HG02938 (cell line): ENCODE results near the gene RHO.

Experiments used
- ATAC-seq: cut with Tn5 transposase; IDR thresholded peaks from one replicate; pipeline ENCODE4 v1.9.1; 2021; ENCODE audit warnings: mild to moderate bottlenecking, moderate library complexity; ENCODE audit not compliant: unreplicated experiment

RHO gene

DNA sequence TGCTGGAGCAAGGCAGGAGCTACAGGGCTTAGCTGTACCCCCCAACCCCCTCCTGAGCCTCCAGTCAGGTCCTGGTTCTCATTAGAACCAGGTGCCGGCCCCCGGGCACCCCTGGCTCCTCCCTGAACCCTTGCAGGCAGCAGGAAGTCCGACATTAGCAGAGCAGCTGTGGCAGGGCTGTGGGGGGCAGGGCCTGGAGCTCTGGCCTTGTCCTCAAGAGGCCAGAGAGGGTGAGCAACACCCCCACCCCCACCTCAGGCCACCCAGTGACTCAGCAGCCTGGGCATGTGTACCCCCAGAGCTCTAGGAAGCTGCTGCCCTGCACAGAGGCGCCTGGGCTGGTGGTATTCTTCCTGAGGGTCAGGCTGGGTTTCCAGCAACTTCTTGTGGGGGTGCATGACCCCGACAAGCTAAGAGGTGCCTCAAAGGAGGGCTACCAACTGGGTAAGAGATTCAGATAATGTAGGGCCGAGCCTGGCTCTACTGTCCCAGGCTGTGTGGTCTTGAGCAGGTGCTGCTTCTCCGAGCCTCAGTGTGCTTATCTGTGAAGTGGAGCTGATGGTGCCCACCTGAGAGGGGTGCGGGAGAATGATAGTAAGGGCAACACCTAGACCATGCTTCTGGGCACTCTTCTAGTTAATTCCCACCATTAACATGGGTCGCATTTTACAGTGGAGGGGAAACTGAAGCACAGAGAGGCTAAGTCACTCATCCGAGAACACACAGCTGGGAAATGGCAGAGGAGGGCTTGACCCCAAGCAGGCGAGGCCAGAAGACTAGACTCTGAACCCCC lies 30.5 kb downstream of the RHO start:
- no peak for ATAC-seq

DNA sequence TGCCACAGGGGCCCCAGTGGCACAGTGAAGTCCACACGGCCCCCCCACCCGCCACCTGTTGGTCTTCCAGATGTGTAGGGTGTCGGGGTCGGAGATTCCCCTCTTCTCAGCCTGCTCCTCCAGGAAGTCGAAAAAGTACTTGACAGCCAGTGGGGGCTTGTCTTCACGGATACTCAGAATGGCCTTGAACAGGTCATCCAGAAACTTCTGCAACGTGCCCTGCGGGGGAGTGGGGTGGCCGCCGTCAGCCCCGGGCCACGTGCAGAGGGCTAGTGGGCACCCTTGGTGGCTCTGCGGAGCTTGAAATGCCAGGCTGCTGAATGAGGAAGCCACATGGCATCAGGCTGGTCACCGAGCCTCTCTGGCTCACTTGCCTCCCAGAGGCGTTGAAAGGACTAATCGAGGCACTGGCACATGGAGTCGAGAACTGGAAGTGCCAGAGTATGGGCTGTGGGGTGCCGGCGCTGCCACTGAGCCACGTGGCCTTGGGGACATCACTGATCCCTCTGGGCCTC lies 31.2 kb downstream of the RHO start:
- no peak for ATAC-seq

DNA sequence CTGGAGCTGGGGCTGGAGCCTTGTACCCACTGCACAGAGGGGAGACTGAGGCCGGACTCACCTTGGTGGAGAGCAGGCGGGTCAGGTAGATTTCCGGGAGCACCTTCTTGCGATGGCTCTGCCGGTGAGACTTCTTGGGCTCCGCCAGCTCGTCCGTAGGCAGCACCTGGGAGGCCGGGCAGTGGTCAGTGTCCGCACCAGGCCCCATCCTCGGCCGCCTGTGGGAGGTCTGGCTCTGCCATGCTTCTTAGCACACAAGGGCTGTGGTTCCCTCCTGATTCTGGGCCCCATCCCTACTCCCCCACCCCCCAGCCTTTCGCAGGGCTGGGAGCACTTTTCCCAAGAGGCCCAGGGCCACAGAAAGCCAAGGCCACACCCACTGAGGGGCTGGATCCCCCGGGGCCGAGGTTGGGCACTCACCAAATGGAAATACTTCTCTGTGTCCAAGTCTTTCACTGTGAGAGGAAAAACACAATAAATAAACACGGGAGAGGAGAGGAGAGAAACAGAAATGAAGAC lies 31.9 kb downstream of the RHO start:
- ATAC-seq: no peak

DNA sequence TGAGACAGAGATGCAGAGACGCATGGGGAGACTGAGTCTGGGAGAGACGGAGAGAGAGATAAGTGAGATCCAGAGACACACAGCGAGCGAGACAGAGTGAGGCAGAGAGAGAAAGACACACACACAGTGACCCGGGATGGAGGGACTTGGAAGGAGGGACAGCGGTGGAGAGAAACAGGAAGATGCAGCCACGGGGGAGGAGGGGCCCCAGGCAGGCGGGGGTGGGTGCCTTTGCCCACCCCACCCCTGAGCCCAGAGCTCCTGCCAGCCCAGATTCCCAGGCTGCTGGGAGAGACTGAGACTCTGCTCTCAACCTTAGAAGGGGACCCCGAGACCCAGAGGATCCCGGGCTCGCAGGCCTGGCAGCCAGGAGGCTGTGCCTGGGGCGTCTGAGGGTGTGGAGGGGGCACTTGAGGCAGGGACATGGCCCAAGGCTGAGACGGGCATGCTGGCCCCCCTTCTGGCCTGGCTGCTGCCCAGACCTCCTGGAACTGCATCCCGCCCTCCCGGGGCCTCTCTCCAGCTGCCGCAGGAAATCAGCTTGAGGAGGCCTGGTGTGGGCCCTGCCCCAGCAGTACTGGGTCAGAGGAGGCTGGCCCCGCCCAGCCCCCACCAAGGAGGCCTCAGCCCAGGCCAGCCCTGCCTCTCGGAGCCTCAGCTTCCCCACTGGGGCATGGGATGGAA lies 32.6 kb downstream of the RHO start:
- ATAC-seq: no peak

DNA sequence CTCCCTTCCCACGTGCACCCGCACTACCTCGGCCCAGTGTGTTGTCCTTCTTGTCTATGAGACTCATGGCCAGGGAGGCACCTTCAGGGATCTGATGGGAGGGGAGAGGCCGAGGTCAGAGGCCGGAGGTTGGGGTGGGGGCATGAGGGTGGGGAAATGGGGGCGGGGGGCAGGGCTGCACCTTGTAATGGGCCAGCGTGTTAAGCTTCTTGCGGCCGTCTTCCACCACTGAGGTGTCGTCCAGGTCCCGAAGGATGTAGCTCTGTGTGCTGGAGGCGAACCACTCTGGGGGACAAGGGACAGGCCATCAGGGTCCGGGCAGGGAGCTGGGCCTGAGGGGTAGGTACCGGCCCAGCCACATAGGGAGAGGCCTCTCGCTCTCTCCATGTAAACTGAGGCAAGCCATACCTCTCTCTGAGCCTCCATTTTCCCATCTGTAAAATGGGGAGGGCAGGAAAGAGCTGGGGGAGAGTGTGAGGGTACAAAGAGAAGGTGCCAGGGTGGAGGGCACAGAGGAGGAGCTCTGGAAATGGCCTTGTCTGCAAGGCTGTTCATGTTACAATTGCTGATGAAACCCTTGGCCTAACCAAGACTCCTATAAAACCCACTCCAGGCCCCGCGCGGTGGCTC lies 33.3 kb downstream of the RHO start:
- ATAC-seq: no peak

DNA sequence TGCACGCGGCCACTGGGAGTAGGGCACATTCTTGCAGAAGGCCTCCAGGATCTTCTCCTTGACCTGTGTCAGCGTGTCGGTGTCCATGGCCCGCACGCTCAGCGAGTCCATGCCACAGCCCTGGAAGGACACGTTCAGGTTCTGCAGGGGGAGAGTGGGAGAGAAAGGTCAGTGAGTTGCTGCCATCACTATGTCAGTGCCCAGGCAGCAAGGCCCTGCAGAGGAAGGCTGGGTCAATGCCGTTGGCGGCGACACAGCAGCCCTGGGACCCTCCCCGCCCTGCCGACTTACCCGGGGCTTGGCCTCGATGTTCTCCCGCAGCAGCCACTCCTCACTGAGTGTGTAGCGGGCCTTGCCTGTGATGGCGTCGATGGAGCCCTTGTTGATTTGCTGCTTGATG lies 34.4 kb downstream of the RHO start:
- ATAC-seq: no peak

DNA sequence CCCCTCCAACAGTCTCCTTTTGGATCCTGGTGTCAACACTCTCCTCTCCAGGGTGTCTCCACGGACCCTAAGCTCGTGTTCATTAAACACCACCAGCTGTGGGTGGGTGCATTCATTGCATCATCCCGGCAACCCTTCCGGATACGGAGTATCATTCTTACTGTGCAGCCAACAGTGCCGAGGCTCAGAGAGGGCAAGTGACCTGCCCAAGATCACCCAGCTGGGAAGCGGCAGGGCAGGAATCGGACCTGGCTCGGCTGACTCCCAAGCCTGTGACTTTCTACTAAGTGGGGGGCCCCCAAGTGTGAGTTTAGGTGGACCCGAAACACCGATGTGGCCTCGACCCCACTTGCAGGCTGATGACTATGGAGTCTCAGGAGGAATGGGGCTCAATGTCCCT lies 34.9 kb downstream of the RHO start:
- no peak for ATAC-seq

DNA sequence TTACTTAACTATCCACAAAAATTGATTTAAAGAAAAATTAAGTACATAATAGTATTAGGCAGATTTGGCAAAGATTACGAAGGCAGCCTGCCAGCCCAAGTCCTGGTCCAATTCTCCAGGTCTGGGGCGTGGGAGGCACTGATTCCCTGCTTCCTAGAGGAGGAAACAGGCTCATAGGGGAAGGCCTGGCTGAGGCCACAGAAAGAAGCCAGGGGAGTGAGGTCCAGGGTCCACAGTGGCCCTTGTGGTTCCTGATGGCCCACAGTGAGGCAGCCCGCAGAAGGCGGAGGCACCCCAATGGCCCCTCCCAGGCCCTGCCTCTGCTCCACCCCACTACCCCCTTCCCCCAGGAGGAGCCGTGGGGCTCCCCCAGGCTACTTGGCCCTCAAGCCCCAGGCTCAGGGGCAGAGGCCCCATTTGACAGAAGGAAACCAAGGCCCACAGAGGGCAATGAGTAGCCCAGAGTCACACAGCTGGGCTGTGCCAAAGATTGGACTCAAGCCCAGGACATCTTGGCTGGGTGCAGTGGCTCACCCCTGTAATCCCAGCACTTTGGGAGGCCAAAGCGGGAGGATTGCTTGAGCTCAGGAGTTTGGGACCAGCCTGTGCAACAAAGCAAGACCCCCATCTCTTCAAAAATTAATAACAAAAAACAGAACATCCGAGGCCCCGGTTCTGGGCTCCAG lies 35.6 kb downstream of the RHO start:
- ATAC-seq: no peak

DNA sequence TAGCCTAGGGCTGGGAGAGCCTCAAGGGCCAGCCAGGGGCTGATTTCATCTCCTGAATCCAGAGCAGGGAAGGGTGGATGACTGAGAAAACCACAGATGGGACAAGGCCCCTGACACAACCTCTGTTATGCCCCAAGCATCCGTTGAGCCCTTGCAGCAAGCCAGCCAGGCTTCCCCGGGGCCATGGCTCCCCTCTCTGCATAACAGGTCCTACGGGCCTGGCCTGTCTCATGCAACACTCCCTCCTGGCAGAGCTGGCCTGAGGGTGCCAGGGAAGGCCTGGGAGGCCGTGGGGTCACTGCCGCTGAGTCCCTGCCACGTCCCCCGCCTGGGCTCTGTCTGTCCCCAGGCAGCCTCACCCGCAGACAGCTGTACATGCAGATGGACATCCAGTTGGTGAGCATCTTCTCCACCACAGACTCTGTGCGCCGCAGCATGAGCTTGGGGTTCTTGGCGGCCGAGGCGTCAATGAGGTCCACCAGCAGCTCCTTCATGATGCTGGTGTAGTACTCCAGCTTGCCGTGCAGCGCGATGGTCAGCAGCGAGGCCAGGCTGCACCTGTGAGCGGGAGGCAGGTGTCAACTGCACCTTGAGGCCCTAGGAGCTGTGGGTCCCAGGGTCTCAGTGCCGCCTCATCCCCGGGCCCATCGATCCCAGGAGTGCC lies 36.7 kb downstream of the RHO start:
- ATAC-seq: no peak

DNA sequence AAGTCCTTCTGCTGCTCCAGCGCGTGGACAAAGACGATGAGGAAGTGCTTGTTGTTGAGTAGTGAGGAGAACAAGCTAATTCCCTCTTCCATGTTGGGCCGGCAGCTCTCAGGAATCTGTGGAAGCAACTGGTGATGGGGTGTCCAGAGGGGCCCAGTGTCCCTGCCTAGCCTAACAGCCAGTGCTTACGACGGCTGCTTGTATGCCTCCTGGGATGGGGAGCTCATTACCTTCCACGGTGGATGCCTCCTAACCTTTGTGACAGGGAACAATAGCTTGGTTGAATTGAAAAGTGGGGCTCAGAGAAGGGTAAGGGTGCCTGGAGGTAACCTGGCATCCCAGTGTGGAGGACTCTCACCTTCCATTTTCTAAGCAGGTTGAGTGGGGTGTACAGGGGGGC lies 37.5 kb downstream of the RHO start:
- no peak for ATAC-seq

DNA sequence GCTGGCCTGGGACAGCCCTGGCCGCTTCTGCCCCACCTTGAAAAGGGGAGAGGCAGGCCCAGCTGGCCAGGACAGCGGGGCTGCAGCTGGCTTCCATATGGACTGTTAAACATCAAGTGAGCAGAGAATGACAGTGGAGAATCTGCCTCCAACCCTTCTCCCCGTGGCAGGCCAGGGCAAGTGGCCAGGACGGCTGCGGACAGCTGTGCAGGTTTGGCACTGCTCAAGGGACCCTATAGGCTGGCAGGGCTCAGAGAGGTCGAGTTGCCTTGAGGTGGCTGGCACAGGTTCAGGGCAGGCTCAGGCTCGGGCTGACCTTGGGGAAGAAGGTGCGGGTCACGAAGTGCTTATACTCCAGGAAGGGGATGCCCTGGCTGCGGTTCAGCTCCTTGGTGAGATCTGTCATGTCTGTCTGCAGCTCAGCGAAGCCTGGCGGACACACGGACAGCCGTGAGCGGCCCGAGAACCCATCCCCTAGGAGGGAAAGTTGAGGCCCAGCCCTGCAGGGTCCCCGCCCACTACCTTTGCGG lies 38.8 kb downstream of the RHO start:
- no peak for ATAC-seq

DNA sequence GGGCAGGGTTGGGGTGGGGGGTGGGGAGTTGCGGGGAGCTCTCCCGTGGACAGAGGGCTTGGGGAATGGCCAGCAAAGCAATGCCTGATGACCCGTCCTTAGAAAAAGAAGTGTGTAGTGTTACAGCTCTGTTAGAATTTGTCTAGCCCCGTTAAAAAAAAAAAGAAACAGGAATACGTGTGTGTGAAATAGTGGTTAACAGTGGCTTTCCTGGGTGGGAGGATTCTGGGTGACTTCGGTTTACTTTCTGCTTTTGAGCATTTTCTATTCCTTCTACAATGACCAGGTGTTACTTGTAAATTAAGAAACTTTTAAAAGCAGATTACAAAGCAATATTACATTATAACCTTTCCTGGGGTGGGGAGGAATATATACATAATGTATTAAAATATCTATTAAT lies 39.5 kb downstream of the RHO start:
- ATAC-seq: no peak

DNA sequence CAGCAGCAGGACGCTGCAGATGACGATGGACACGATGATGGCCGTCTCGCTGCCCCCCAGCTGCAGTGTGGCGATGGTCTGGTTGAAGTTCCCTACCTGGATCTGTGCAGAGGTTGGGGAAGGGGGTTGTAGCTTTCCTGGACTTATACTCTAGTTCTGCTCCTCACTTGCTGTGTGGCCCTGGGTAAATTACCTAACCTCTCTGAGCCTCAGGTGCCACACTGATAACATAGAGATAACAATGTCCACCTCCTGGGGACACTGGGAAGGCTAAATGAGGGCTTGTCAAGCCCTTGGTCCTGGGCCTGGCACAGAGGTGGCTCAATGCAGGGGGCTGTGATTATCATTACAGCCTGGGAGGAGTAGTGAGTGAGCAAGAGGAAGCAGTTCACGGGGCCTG lies 41.4 kb downstream of the RHO start:
- no peak for ATAC-seq

DNA sequence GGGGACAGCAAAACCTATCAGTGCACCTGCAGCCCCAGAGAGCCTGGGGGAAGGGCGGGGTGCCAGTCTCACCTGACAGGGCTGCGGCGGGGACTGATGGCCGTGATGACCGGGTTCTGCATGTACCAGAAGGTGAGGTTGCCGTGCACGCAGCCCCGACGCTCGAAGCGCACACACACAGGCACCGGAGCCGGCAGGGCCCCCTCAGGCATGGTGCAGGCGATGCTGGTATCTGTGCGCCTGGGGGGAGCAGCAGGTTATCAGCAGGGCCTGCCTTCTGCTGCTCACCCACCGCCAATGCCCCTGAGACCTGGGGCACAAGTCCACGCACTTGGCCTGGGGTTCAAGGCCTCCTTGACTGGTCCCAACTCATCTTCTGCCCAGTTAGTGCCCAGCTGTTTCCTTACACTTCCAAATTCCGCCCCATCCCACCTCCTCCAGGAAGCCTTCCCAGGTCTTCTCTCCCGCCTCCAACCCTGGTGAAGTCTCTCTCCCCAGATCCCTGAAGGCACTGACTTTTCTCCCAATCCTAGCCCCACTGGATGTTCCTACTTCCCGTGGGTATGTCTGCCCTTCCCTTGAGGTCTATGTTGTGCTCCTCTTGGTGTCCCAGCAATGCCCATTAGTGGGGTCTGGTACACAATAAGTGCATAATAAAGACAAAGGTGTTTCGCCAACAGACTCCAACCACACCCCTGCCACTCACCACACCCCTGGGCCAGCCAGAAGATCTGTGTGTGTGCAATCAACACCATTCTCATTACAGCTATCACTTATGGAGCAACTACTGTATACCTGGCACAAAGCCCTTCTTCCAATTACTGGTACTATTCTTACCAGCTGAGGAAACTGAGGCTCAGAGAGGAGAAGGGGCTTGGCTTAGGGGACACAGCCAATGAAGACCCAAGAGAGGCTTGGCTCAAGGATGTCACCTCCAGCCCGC lies 43.4 kb downstream of the RHO start:
- no peak for ATAC-seq

DNA sequence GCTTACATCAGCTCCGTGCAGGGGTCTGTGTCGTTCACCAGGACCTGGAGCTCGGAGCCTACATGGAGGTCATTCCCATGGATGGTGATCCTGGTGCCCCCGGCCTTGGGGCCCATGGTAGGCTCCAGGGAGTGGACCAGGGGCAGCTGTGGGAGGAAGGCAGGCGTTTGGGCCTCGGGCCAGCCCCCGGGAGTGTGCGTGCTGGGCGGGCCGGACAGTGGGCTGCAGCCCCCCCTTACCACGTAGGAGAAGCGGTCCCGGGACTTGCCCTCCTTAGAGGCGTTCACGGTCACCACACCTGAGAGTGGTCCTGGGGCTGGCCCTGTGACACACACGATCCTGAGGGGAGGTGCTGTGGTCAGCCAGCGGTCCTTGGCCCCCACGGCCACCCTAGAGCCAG lies 44.2 kb downstream of the RHO start:
- no peak for ATAC-seq

DNA sequence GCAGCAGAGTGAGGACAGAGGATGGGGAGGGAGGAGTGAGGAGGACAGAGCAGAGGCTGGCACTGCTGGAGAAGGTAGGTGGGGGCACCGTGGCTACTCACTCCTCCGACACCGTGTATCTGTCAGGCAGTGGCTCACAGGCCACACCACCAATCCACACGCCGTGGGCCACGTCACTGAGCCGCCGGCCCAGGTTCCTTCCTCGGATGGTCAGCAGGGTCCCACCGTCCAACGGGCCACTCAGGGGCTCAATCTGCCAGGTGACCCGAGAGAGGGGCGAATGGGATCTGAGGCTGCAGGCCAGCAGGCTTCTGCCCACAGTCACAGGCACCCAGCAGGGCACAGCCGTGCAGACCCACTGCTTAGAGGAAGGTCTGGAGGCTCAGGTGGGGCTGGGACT lies 45.1 kb downstream of the RHO start:
- ATAC-seq: no peak

DNA sequence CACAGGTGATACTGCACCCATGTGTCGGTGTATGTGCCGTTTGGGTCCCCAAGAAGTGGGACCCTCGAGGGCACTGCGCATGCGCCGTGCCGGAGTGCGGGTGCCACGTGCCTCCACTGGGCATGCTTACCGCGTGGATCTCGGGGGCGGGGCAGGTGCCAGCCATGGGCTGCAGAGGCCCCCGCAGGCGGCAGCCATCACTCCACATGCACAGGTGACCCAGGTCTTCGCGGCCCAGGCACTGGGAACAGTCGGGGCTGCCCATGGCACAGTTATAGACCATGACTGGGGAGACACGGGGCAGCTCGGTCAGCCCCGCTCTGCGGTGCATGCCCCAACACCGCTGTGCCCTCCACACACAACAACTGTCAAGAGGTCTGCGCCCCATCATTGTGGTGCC lies 45.8 kb downstream of the RHO start:
- no peak for ATAC-seq

DNA sequence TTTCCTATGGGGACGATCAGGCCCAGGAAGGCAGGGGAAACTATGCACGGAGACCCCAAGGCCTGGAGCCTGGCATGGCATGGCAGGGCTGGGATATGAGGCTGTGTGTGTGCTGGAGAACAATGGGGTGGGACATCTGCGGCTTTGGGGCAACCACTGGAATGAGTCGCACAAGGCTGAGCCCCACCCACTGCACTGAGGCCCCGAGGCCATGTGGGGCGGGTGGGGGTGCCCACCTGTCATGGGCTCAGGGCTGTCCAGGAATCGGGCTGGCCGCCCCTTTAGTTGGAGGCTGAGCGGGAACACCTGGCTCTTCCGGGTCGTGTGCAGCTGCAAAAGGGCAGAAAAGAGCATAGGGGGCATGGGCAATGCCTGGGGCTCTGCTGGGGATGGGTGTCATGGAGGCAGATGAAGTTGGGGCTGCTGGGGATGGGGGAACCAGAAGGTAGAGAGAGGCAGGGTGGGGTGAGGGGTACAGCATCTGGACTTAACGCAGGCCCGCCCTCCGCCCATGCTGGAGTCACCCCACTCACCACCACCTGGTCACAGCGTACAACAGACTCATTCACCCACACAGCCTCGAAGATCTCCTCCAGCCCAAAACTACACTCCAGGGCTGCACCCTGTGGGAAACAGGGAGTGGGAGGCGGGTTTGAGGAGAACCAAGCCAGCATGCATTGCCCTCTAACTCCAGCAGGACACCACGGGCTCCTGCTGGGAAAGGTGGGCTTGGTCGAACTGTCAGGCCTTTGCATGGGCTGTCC lies 47.0 kb downstream of the RHO start:
- no peak for ATAC-seq

DNA sequence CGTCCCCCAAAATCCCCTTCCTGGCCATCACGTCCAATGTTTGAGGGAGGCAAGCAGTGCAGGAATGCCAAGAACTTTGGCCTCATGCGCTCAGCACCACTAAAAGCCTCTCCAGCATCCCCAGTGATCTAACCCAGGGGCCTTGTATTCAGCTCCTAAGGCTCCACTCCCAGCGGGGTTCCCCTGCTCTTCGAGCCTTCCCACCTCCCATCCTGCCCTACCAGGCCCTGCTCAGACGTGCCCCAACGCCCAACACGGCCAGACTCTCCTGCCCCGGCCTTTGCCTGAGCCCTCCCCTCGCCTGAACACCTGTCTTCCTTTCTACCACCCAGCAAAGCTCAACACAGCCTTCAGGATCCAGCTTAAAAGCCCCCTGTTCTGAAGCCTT lies 47.6 kb downstream of the RHO start:
- no peak for ATAC-seq
